DLD1 (cell line): ENCODE data around the gene ZFP36L2.
"Not testable (repeated sequence)": the region's sequence is repeated elsewhere in the genome, so short reads cannot be mapped to it uniquely, and the experiment has no call there.

Experiments
- in situ Hi-C: cut with HindIII; loops from 2 replicates; pipeline ENCODE4 v1.10.0; 2017; ENCODE audit warnings: low sequenced_read_pairs

The ZFP36L2 gene

DNA sequence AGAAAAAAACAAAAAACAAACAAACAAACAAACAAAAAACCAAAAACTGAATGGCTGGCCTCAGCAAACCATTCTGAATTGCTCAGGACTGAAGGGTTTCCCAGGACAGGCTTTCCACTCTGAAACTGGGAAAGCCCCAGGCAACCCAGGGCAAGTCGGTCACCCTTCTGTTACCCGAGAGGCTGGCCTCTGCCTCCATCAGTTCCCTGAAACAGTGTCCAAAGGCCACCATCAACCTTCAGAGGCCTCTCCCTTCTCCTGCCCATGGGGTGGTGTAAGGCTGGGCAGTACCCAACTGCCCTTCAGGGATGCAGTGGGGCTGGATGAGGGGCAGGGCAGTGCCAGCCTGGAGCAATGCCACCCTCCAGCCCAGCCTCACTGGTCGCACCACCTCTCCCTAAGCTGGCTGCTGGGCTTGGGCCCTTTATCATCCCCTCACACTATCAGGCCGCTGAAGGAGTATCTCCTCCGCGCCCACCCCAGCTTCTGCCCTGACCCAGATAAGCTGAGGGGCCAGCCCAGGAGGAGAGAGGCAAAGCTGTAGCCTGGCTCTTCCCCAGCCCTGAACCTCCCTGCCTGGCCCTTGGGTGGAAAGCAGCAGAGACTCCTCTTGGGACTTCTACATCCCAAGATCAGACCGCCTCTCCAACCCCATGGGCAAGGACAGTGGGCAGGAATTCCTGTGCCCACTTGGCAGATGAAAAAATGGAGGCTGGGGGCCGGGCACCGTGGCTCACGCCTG is 35.9 kb downstream of the ZFP36L2 start:
- in situ Hi-C loops, result no loop called here

DNA sequence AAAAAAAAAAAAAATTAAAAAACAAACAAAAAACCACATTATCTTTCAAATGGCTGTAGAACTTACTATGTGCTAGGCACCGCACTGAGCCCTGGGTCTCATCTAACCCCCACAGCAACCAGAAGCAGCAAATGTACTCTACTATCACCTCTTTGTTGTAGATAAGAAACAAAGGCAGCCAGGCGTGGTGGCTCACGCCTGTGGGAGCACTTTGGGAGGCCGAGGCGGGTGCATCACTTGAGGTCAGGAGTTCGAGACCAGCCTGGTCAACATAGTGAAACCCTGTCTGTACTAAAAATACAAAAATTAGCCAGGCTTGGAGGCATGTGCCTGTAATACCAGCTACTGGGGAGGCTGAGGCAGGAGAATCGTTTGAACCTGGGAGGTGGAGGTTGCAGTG is 36.5 kb downstream of the ZFP36L2 start:
- in situ Hi-C loops, result not testable (repeated sequence)

DNA sequence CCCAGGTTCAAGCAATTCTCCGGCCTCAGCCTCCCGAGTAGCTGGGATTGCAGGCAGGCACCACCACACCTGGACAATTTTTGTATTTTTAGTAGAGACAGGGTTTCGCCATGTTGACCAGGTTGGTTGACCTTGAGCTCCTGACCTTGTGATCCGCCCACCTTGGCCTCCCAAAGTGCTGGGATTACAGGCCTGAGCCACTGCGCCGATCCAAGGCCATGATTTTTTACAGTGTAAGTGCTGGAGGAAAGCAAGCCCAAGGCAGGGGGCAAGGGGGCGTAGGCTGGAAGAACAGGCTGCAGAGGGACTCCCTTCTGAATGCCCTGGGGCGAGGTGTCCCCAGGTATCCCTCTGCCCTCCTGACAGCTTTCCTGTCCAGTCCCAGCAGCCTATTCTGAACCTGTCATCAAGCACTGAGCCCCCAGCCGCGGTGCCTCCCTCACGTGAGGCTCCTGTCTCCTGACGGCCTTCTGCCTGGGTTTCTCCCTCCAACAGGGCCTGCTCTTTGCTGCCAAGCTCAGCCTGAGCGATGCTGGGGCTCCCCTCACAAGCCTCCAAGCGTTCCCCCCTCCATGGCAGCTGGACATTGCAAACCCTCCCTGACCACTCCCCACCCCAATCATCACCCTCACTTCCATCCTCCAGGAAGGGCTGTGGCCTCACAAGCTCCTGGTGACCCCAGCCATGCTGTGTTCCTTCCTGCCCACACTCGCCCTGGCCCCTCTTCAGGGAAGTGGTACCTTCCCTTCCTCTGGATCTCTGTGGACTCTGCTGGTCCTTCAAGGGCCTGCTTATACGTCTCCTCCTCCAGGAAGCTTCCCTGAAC is 37.6 kb downstream of the ZFP36L2 start:
- in situ Hi-C loops, result no loop called here

DNA sequence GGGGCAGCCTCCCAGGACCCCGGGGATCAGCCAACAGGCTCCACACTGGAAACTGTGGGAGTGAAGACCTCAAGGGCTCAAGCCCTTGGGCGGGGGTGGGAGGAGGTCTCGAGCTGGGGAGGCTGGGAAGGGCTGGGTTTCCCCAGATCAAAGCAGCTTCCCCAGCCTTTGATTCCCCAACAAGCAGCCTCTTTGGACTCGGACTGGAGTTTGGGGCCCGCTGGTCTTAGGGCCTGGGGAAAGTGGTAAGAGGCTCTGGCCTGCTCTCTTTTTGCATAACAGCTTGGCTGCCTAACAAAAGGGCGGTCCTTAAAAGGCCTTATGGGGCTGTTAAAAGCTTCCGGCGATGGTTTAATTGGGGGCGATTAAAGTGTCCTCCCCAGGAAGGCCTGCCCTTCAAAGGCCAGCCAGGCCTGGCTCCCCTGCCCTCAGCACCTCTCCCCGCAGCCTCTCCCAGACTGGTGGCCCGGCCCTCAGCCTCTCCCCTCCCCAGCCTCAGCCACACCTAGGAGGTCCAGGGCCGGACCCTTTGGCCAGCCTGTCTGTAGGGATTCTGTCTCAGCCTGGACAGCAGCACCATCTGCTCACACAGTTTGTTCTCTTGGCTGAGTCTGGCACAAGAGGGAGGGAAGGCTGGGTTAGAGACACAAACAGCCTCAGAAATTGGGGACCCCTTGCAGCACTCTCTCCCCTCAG is 39.6 kb downstream of the ZFP36L2 start:
- in situ Hi-C loops, result no loop called here

DNA sequence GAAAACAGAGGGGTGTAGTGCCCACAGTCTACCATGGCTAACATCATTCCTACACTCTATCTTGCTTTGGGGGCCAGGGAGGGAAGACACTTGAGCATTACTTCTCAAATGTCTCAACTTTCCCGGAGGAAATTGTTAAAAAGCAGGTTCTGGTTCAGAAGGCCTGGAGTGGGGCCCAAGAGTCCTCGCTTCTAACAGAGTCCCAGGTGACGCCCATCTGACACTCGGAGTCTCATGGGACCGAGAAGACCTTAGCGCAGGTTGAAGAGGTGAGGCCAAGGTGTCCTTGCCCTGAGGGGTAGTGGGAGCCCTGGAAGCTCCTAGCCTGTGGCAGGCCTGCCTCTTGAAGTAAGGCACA is 40.1 kb downstream of the ZFP36L2 start:
- in situ Hi-C loops, result no loop called here

DNA sequence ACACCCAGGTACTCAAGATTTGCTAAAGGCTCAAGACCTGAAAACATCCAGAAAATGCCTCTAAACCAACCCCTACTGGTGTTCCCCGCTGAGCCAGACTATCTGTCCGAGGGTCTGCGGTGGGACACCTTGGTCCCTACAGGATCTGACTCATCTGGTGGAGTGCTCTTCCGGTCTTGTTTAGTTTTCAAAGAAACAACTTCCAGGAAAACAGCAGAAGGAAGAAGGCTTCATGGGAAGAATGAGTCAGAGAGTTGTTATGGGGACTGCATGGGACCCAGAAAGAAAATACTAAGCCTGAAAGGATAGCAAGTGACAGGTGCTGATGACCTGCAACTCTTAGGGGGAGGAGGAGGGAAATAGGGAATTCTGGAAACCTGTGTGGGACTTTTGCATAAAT is 41.3 kb downstream of the ZFP36L2 start:
- in situ Hi-C loops, result no loop called here

DNA sequence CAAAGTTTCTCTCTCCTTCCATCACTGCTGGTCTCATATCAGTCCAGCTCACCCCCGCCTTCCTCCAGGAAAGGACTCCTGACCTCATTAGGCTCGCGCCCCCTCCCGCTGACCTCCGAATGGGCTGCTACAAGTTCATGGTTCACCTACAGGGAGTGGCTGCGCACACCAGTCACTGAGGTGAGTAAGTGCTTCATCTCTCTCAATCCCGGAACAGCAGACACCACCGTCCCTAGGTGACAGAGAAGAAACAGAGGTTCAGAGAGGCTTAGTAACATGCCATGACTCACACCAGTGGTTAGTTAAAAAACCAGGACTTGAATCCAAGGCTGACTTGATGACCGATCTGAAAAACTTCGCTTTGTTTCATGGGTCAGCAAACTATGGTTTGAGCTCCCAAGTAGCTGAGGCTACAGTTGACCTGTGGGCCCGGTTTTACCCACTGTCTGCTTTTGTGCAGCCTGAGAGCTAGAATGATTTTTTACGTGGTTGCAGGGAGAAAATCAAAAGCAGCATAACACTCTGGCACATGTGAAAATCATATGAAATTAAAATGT is 42.0 kb downstream of the ZFP36L2 start:
- in situ Hi-C loops, result no loop called here

DNA sequence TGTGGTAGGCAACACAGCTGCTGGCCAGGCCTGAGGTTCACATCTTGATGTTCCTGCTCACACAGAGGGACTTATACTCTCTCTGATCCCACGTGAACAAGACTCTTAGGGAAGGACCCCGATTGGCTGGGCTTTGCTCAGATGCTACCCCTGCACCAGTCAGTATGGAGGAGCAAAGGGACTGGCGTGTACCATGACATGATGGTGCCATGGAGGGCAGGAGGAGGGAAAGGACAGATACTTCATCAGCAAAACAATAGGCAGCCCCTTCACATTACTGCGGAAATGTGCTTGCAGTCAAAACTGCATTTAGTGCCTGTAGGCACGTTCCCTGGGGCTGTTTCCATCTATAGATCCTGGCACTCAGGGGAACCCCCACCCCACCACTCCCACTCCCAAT is 42.7 kb downstream of the ZFP36L2 start:
- in situ Hi-C loops, result no loop called here

DNA sequence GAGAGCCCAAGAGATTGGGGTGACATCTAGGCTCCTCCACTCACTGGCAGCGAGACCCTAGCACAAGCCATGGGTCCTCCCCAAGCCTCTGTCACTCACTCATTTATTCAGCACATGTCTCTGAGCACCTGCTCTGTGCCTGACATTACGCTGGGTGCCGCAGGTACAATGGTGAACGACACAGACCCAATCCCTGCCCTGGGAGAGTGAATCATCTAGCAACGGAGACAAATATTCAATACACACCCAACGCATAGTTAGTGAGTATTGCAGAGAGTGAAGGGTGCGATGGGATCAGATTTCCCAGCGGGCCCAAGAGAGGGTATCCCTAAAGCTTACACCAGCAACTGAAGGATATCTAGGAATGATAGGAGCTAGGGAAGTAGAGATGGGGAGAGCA is 45.5 kb downstream of the ZFP36L2 start:
- in situ Hi-C loops, result no loop called here

DNA sequence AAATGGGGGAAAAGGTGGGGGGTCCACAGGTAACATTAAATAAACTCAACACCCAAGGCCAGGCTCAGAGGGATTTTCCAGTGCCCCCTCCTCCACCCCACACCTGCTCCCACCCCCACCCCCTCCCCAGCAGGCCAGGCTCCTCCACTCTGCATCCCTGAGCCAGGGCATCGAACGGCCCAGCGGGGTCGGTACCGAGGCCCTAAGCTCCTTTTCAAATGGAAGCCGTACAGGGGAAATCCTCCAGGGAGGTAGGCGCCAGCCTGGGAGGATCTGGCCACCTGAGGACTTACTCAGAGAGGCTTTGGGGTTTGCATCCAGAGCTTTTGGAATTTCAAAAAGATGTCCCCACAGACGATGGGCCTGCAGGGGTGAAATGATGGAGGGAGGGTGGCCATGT is 46.5 kb downstream of the ZFP36L2 start:
- in situ Hi-C loops, result no loop called here

DNA sequence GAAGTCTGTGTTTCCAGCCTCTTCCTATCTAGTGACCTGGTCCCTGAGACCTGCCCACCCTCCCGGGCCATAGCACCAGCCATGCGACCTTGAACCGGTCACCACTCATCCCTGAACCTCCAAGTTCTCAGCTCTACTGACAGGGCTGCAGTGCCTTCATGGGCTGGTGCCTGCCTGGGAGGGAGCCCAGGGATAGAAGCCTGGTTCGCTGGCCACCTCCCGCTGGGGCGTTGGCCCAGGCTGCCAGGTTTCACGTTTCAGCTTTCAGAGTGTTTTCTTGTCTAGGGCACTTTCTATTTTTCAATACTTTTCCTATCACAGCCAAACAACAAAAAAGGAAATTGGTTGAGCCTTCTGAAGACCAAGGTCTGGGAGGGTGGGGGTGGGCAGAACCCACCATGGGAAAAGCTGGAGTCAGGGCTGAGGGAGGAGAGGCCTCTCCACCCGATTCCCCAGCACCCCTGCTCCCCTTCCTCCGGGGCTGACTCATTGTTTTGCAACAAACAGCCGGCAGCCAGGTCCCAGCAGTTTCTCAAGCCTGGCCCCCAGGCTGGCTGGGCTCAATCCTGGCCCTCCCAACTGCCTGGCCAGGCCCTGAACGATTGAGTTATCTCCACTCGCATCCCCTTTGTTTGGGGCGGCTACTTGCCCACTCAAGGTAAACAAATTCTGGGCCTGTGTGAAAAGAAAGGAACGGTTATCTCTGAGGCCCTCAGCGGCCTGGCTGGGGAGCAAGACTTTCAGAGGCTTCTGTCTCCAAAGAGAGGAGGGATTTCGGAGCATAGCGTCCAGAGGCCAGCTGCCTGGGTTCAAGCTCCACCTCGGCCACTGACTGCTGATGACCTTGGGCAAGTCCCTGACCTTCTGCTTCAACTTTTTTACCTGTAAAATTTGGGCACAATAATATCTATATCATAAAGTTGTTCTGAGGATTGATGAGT is 47.5 kb downstream of the ZFP36L2 start:
- in situ Hi-C loops, result no loop called here

DNA sequence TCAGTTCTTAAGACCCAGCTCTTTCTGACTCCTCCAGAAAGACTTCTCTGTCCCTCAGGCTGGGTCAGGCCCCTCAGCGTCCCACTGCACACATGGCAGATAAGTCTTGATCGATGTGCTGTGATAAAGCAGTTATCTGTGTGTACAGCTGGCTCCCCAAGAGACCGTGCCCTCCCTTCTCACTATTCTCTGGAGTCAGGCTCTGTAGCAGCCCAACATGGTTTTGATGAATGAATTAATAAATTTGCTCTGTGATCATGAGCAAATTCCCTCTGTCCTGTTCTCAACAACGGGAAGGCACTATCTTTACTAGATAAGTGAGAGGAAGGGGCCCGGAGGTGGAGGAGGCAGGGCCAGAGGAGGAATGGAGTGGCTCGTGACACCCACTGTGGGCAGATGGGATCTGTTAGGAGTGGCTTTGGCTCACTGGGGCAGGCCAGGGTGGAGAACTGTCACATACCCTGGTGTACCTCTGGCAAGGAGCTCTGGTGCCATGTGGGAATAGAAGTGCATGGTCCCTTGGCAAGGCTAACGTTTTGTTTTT is 48.3 kb downstream of the ZFP36L2 start:
- in situ Hi-C loops, result no loop called here

DNA sequence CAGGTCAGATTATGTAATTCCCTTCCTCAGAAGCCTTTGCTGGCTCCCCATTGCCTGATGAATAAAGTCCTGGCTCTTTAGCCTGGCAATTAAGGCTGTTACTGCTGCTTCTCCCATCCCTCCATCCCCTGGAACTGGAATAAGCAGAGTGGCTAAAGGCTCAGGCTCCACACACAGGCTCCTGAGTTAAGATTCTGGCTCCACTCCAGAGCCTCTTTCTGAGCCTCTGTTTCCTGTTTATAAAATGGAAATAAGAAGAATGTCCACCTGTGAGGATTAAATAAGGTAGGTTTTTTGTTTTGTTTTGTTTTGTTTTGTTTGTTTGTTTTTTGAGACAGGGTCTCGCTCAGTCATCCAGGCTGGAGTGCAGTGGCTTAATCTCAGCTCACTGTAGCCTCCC is 50.0 kb downstream of the ZFP36L2 start:
- in situ Hi-C loops, result no loop called here

DNA sequence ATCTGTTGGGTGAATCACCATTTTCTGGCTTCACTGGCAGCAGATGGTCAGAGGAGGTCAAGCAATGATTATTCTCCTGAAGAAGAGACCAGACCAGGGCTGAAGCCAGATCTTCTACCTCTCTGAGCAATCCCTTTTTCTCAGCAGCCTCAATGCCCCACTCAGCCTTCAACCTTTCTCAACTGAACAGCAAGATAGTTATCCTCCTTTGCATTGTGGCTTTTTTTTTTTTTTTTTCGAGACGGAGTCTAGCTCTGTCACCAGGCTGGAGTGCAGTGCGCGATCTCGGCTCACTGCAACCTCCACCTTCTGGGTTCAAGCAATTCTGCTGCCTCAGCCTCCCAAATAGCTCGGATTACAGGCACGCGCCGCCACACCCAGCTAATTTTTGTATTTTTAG is 50.5 kb downstream of the ZFP36L2 start:
- in situ Hi-C loops, result no loop called here

DNA sequence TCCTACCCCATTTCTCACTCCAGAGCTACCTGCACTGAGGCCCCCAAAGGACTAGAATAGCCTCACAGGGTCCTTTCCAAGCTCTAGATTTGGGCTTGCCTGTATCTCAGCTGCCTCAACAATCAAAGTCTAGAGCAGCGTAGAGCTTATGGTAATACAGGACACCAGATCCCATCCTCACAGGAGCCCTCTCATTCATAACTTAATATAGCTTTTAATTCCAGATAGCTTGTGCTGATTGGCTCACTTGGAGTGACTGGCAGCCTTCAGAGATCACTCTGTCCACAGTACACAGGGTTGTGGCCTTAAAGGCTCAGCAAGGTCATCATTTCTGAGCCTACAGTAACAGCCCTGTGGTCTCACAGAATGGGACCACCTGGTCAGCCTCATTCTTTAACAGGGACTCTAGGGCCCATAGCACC is 51.4 kb downstream of the ZFP36L2 start:
- in situ Hi-C loops, result no loop called here

DNA sequence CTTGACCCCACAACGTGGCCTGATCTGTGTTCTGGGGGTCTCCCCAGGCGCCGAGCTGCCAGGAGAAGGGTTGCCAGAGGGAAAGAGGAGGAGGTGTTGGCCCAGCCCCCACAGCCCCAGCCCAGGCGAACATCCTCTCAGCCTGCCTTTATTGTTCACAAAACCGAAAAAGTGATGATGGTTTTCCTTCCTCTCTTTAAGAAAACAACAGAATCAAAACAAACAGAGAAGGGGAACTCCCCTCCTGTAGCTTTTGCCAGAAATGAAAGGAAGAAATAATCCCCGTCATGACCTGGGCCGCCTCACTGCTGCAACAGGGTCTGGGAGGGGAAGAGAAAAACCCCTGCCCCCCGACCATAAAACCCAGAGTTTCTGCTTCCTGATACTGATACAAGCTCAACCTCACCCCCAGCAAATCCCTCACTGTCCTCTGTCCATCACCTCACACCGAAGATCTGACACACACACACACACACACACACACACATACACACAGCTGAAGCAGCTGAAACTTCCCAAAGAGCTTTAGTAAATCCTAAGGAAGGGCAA is 52.0 kb downstream of the ZFP36L2 start:
- in situ Hi-C loops, result no loop called here
